HepG2 (cell line): Measurements from ENCODE around the gene TJP1.

ENCODE experiments used
- ATF3 ChIP-seq: sonication (generic); formaldehyde crosslinking; IDR thresholded peaks from 2 replicates; pipeline ENCODE4 v1.4.0; 2020; ENCODE audit warnings: missing genetic modification reagents
- CREB1 ChIP-seq, 2 experiments: fragments of 450-650 bp in 1 of 2; IDR thresholded peaks; 2 replicates each; pipeline ENCODE4 v1.6.1; 2016 to 2017; ENCODE audit warnings: control low read depth in 1 of 2, mild to moderate bottlenecking in 1 of 2, missing compliant biosample characterization in 1 of 2, missing genetic modification characterization in 1 of 2
- EP300 ChIP-seq, 3 experiments: sonication (generic) in 1 of 3; formaldehyde crosslinking in 1 of 3; IDR thresholded peaks; 2 replicates each; pipeline versions ENCODE4 v1.5.1 to v1.6.1; 2011 to 2020; ENCODE audit warnings: low read depth in 2 of 3, low read length in 2 of 3, borderline replicate concordance in 1 of 3, improper control_type of control experiment in 1 of 3, mild to moderate bottlenecking in 1 of 3, missing genetic modification reagents in 1 of 3, moderate library complexity in 1 of 3
- EZH2 ChIP-seq: conservative IDR thresholded peaks from 2 replicates; pipeline ENCODE4 v1.6.1; 2012; ENCODE audit warnings: mild to moderate bottlenecking, low read depth, low read length, moderate library complexity
- GLMP ChIP-seq: sonication (generic); formaldehyde crosslinking; IDR thresholded peaks from 2 replicates; pipeline ENCODE4 v1.9.0; 2021; ENCODE audit warnings: missing genetic modification reagents, mild to moderate bottlenecking, borderline replicate concordance
- HDAC2 ChIP-seq: sonication (generic); formaldehyde crosslinking; IDR thresholded peaks from 2 replicates; pipeline ENCODE4 v1.4.0; 2020; ENCODE audit warnings: missing genetic modification reagents
- NFIC ChIP-seq: IDR thresholded peaks from 2 replicates; pipeline ENCODE4 v1.6.1; 2012; ENCODE audit warnings: mild to moderate bottlenecking, low read length, inconsistent platforms
- NKX3-1 ChIP-seq: sonication (generic); formaldehyde crosslinking; IDR thresholded peaks from 2 replicates; pipeline ENCODE4 v1.5.0; 2020; ENCODE audit warnings: missing genetic modification reagents
- PHB2 ChIP-seq: fragments of 450-650 bp; IDR thresholded peaks from 2 replicates; pipeline ENCODE4 v1.6.1; 2018; ENCODE audit not compliant: partially characterized antibody
- PTBP1 ChIP-seq: fragments of 200-400 bp; formaldehyde crosslinking; IDR thresholded peaks from 2 replicates; pipeline ENCODE4 v1.6.1; 2018; ENCODE audit warnings: low read length, low read depth; ENCODE audit not compliant: poor library complexity, severe bottlenecking
- THAP7 ChIP-seq: sonication (generic); formaldehyde crosslinking; IDR thresholded peaks from 2 replicates; pipeline ENCODE4 v1.8.1; 2023; ENCODE audit warnings: mild to moderate bottlenecking, missing genetic modification reagents
- ZBTB25 ChIP-seq: IDR thresholded peaks from 2 replicates; pipeline ENCODE4 v1.6.1; 2018; ENCODE audit warnings: missing genetic modification reagents
- ZNF510 ChIP-seq: sonication (generic); formaldehyde crosslinking; IDR thresholded peaks from 2 replicates; pipeline ENCODE4 v1.4.0; 2020; ENCODE audit warnings: low read depth, mild to moderate bottlenecking, missing genetic modification reagents

- TF ChIP-seq EZH2: no peak
- TF ChIP-seq HDAC2 (CRISPR knock-in tag): no peak
- no peak for TF ChIP-seq NFIC
- no peak for TF ChIP-seq THAP7 (CRISPR knock-in tag)
- TF ChIP-seq ZNF510 (CRISPR knock-in tag): no peak
- no peak for TF ChIP-seq ATF3 (CRISPR knock-in tag)
- no peak for TF ChIP-seq EP300 (IDR thresholded peaks at IDR 0.05; ENCODE audit: low read depth in 2 of 2, low read length in 2 of 2)
- no peak for TF ChIP-seq EP300 (CRISPR knock-in tag; IDR thresholded peaks at IDR 0.05; ENCODE audit: borderline replicate concordance)
- no peak for TF ChIP-seq GLMP (CRISPR knock-in tag)
- no peak for TF ChIP-seq CREB1 (IDR thresholded peaks at IDR 0.05)
- TF ChIP-seq CREB1 (CRISPR knock-in tag; IDR thresholded peaks at IDR 0.05): no peak
- no peak for TF ChIP-seq NKX3-1 (CRISPR knock-in tag)
- no peak for TF ChIP-seq ZBTB25 (CRISPR knock-in tag)
- no peak for TF ChIP-seq PHB2
- no peak for TF ChIP-seq PTBP1
Observed at GRCh38 chr15:29795610-29796009, 26.7 kb downstream of the TJP1 start.
